K562 (cell line): ENCODE measurements around the gene PALLD.

Experiments used
- CTCF ChIP-seq, 3 experiments: IDR thresholded peaks in 2 of 3; conservative IDR thresholded peaks in 1 of 3; 2 replicates each; pipeline ENCODE4 v1.5.1; 2011 to 2012; ENCODE audit warnings: low read length in 3 of 3, mild to moderate bottlenecking in 3 of 3, control low read depth in 2 of 3, improper control_type of control experiment in 1 of 3, inconsistent platforms in 1 of 3, low read depth in 1 of 3, mixed read lengths in 1 of 3, moderate library complexity in 1 of 3; ENCODE audit not compliant: insufficient read depth in 2 of 3
- EZH2 ChIP-seq: IDR thresholded peaks from 2 replicates; pipeline ENCODE4 v1.6.1; 2012; ENCODE audit warnings: low read depth, mild to moderate bottlenecking, inconsistent platforms, low read length, borderline replicate concordance
- GATA2 ChIP-seq: sonication (generic); formaldehyde crosslinking; IDR thresholded peaks from 2 replicates; pipeline ENCODE4 v1.4.0; 2020; ENCODE audit warnings: mild to moderate bottlenecking, missing genetic modification reagents
- ZNF717 ChIP-seq: fragments of 250-450 bp; sonication (Bioruptor Pico); IDR thresholded peaks from 2 replicates; pipeline ENCODE4 v1.5.0; 2021

- TF ChIP-seq ZNF717 (CRISPR knock-in tag): no peak
- no peak for TF ChIP-seq CTCF (IDR thresholded peaks at IDR 0.05 in 2 of 3, conservative IDR thresholded peaks at IDR 0.05 in 1 of 3; ENCODE audit: insufficient read depth in 2 of 3, low read depth in 1 of 3, low read length in 3 of 3)
- no peak for TF ChIP-seq EZH2
- TF ChIP-seq GATA2: no peak
Observed at GRCh38 chr4:168972596-168972995, 475.7 kb downstream of the PALLD start.
